Cardiac muscle cell (in vitro differentiated cells and primary cell): Measurements from ENCODE around the gene GPR85. TPM values are rescaled to one million over a fixed set of nuclear protein-coding genes. Genes with fewer than 3 reads are reported as not detected.

Experiments used
- DNase-seq, 2 donors: peaks; one replicate each; pipeline versions ENCODE4 v3.0.0 to v3.0.0-alpha.2; 2010 to 2017; ENCODE audit warnings: low read depth in 1 of 2, low spot score in 1 of 2
- H3K27ac ChIP-seq: fragments of 200-600 bp; sonication (generic); 2 replicates; pipeline ENCODE4 v1.5.1; 2016
- H3K27me3 ChIP-seq: fragments of 200-600 bp; sonication (generic); 2 replicates; pipeline ENCODE4 v1.6.0; 2016; ENCODE audit warnings: control low read depth
- H3K36me3 ChIP-seq: fragments of 200-600 bp; sonication (generic); 2 replicates; pipeline ENCODE4 v1.5.1; 2016; ENCODE audit warnings: control low read depth
- H3K4me1 ChIP-seq: fragments of 200-600 bp; sonication (generic); 2 replicates; pipeline ENCODE4 v1.8.1; 2017; ENCODE audit warnings: low read depth, mild to moderate bottlenecking, mixed run types
- H3K4me3 ChIP-seq: fragments of 200-600 bp; sonication (generic); 2 replicates; pipeline ENCODE4 v1.5.1; 2016; ENCODE audit warnings: mild to moderate bottlenecking
- H3K9me3 ChIP-seq: fragments of 200-600 bp; sonication (generic); 2 replicates; pipeline ENCODE4 v1.5.1; 2017; ENCODE audit warnings: low read depth, mild to moderate bottlenecking, control low read depth
- polyA plus RNA-seq: library from polyadenylated mRNA; unstranded; fragments of >200 nt; fragmentation: Nextera tagmentation; extraction: Ambion mirVana; gene quantifications from 2 replicates; pipeline ENCODE4 v1.2.1, GENCODE V29; 2016
- total RNA-seq: library from RNA; depleted of rRNA; stranded (reverse); fragments of >200 nt; gene quantifications from 2 replicates; pipeline ENCODE4 v1.2.3, GENCODE V29; 2016
- TF ChIP-seq, protein P1 (sequence below): IDR thresholded peaks from 2 replicates; pipeline ENCODE4 v1.5.1; 2012; ENCODE audit warnings: low read depth, mild to moderate bottlenecking, low read length

Gene GPR85
- total and polyA plus RNA-seq, 2 experiments from 2014 or later = 0.80 TPM; not detected in 1

DNA sequence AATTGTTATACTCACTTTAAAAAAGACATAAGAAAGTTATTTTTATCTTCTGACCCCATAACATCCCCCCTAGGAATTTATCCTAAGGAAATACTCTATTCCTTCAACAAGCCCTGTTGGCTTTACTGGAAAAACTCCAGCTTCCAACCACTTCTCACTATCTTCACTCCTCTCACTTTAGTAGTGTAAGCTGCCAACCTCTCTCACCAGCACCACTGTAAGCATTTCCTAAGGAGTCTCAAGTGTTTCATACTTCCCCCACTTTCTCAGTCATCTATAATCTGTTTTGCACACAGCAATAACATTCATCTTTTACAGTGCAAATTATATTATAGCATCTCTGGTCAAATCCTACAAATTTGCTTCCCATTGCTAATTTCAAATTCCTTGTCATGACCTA lies 45.8 kb downstream of the GPR85 start:
- TF ChIP-seq, protein P1, sequence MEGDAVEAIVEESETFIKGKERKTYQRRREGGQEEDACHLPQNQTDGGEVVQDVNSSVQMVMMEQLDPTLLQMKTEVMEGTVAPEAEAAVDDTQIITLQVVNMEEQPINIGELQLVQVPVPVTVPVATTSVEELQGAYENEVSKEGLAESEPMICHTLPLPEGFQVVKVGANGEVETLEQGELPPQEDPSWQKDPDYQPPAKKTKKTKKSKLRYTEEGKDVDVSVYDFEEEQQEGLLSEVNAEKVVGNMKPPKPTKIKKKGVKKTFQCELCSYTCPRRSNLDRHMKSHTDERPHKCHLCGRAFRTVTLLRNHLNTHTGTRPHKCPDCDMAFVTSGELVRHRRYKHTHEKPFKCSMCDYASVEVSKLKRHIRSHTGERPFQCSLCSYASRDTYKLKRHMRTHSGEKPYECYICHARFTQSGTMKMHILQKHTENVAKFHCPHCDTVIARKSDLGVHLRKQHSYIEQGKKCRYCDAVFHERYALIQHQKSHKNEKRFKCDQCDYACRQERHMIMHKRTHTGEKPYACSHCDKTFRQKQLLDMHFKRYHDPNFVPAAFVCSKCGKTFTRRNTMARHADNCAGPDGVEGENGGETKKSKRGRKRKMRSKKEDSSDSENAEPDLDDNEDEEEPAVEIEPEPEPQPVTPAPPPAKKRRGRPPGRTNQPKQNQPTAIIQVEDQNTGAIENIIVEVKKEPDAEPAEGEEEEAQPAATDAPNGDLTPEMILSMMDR = no peak
- Histone ChIP-seq H3K36me3 (no peaks in the 10 kb centered on the region), H3K4me1 (peaks cover 13% of the 10 kb centered on the region), H3K4me3 (no peak overlapping the region), H3K27ac (no peak overlapping the region), H3K9me3 (no peaks in the 10 kb centered on the region), H3K27me3 (no peaks in the 10 kb centered on the region)
- peak; percentile 1 to 40 for DNase-seq

DNA sequence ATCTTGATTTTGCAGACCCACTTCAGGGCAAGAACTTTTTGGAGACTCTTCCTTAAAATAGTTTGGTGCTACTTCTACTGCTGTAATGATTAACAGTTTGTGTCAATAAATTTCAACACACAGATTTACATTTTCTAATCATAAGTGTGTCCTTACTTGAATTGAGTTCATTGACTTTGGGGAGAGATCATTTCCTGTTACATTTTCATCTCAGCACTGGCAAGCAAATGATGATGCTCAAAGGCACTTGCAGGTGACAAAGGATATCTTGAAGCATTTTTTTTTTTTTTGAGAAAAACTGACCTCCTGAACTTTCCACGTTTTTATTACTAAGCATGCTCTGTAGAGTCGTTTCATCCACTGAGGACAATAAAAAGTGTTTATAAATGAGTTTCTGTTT lies 52.7 kb downstream of the GPR85 start:
- no peak overlapping the region for H3K4me3 ChIP-seq
- no peaks in the 10 kb centered on the region for H3K9me3 ChIP-seq
- no peak for DNase-seq
- H3K27me3 ChIP-seq = no peaks in the 10 kb centered on the region
- no peaks in the 10 kb centered on the region for H3K4me1 ChIP-seq
- H3K36me3 ChIP-seq = no peaks in the 10 kb centered on the region
- no peak overlapping the region for H3K27ac ChIP-seq
- TF ChIP-seq, protein P1 = no peak

Other genes with a start within 250 kb of the GPR85 start
- 115 and 126 TPM in 2 replicates for gene SMIM30, start 31.7 kb upstream of the GPR85 start, total RNA-seq
- 211 and 276 TPM in 2 replicates for gene SMIM30, start 31.7 kb upstream of the GPR85 start, polyA plus RNA-seq